Measurements from ENCODE around the gene IRAK2.

- TF ChIP-seq CTCF (IDR thresholded peaks at IDR 0.05; ENCODE audit: extremely low read depth in 1 of 2, insufficient read depth in 1 of 2, low read depth in 1 of 2, low read length in 2 of 2) = no peak
- TF ChIP-seq EZH2 (IDR thresholded peaks at IDR 0.05; ENCODE audit: borderline replicate concordance, low read depth, low read length, severe bottlenecking) = no peak
- TF ChIP-seq POLR2A (IDR thresholded peaks at IDR 0.05; ENCODE audit: low read depth, low read length) = no peak
- no peak for TF ChIP-seq MAX (IDR thresholded peaks at IDR 0.05; ENCODE audit: insufficient read depth, insufficient read length)
Measured at GRCh38 chr3:10116928-10117327, 47.8 kb upstream of the IRAK2 start.
